GM12892 (cell line): Measurements from ENCODE around the gene OOSP1.

Experiments used
- DNase-seq: peaks from one replicate; pipeline ENCODE4 v3.0.0; 2011; ENCODE audit not compliant: insufficient read length
- FAIRE-seq: peaks from 2 replicates; lab custom pipeline; 2011; peaks lifted over from hg19 to GRCh38; lab: Jason Lieb, UNC
- POLR2A ChIP-seq: IDR thresholded peaks from 2 replicates; pipeline ENCODE4 v1.6.1; 2011; ENCODE audit warnings: low read depth, low read length, control low read depth
- POLR2AphosphoS5 ChIP-seq: IDR thresholded peaks from 2 replicates; pipeline ENCODE4 v1.6.1; 2011; ENCODE audit warnings: low read depth, low read length, control low read depth
- TAF1 ChIP-seq: IDR thresholded peaks from 2 replicates; pipeline ENCODE4 v1.6.1; 2011; ENCODE audit warnings: low read depth, mild to moderate bottlenecking, control low read depth, low read length, borderline replicate concordance

The OOSP1 gene

DNA sequence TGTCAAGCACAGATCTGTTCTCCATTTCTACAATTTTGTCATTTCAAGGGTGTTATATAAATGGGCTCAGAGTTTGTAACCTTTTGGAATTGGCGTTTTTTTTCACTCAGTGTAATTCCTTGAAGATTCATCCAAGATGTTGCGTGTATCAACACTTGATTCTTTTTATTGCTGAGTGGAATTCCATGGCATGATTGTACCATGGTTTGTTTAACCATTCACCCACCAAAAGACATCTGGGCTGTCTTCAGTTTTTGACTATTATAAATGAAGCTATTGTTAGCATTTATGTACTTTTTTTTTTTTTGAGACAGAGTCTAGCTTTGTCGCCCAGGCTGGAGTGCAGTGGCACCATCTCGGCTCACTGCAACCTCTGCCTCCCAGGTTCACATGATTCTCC lies 2.9 kb downstream of the OOSP1 start:
- TF ChIP-seq TAF1, result no peak
- no peak for DNase-seq
- no peak for FAIRE-seq

DNA sequence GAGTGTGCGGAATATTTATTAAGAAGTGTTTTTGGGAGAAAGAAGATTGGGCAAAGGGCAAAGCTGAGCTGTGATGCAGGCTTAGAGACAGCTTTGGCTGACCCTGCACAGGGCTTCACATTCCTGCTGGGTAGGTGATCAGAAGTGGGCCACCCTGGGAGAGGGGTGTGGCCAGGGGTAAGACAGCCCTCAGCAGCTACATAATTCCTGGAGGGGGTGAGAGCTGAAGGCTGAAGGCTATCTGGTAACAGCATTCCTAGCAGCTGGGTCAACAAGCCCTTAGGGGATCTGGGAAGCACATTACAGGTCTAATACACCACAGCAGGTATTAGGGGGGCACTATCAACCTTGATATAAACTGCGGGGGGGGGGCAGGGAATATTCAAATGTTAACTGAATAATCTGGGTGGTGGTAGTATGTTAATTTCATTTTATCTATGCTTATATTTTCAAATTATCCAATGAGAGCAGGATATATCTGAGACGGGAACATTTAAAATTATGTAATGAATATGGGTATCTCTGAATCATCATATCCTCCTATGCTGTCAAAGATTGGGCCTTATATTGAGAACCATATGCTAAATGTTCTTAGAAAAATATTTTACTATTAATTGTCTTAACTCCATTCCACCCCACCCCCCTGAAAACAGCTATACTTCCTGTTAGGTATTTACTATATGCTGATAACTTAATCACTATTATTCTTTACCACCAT lies 5.9 kb downstream of the OOSP1 start:
- FAIRE-seq (no peak), DNase-seq (no peak)

DNA sequence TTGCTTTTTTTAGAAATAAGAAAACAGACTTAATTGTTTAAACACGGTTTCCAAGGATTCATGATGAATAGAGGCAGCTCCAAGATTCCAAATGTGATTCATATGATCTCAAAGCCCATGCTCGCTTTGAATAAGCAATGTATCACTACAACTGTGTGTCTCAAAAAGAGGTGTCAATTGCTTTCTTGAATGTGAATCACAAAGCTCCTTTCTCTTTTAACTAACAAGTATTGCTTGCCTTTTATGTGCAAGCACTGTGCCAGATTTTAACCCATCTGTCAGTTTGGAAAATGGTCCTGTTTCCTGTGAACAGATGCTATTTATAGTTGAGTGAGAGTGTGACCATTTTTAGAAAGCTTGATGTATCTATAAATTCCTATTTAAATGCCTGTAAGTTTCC lies 6.5 kb downstream of the OOSP1 start:
- no peak for DNase-seq
- no peak for FAIRE-seq

More for the DNA sequence above, 5.9 kb downstream of the OOSP1 start:
- TF ChIP-seq POLR2A (no peak), POLR2AphosphoS5 (no peak), TAF1 (no peak)

DNA sequence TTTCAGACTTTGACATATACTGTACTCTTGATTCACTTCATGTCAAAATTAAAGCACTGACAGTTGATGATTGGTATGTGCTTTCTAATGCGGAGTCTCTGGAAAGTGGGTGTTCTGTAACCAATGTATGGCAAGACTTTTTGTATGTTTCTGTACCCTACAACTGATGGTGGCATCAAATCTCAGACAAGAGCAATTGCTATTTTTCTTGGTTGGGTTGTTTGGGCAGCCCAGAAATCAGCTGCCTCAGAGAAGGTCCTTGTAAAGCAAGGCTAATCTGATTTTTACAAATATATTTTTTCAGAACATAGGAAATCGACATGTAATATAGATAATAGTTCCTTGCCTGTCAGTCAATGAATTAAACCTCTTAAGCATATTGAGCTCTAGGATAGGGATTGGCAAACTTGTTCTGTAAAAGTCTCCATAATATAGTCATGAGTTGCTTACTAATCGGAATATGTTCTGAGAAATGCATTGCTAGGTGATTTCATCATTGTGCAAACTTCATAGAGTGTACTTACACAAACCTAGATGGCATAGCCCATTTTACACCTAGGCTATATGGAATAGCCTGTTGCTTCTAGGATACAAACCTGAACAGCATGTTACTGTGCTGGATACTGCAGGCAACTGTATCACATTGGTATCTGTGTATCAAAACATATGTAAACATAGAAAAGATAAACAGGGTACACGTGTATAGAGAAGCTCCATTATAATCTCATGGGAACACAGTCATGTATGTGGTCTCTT lies 15.4 kb downstream of the OOSP1 start:
- FAIRE-seq (peak; percentile 5), DNase-seq (no peak)
- TF ChIP-seq POLR2AphosphoS5 (no peak), TAF1 (no peak), POLR2A (no peak)

More for the DNA sequence above, 6.5 kb downstream of the OOSP1 start:
- no peak for TF ChIP-seq TAF1
- TF ChIP-seq POLR2A, result no peak
- no peak for TF ChIP-seq POLR2AphosphoS5

DNA sequence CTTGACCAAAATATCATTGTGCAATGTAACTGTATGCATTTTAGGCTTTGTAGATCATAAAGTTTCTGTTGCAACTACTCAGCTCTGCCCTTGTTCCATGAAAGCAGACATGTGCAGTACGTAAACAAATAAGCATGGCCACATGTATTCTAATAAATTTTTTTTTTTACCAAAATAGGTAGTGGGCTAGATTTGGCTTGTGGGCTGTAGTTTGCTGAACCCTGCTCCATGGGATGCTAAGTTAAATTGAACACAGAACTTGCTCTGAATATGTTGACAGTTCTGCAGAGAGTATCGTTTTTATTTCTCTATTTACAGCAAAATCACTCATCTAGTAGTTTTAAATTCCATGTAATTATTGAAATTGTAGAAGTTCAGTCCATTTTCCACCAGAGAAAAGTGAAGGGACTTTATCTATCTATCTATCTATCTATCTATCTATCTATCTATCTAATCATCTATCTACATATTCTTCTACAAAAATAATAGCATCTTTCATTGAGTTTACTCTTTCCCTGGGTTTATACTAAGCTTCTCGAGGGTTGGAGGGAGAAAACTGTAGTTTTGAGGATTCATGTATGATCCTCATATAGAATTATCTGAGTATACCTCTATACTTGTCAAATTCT lies 16.1 kb downstream of the OOSP1 start:
- FAIRE-seq, result no peak
- no peak for DNase-seq
- TF ChIP-seq POLR2AphosphoS5 (no peak), POLR2A (no peak), TAF1 (no peak)

DNA sequence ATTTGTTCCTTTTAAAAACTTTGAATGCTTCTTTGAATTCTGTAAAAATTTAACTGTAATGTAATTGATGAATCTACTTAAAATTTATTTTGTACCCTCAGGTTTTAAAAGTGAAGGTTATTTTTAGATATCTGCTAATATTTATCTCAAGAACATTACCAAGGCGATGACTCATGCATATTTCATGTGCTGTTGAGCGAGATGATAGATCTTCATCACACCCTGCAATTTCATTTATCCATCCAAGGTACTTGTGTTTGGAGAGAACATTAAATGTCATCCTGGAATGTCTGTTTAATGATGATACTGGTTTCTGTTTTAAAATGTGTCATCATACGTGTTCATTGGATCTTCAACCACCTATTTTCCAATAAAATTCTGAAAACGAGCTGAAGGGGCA lies 18.9 kb downstream of the OOSP1 start:
- FAIRE-seq (no peak), DNase-seq (no peak)
- TF ChIP-seq TAF1 (no peak), POLR2AphosphoS5 (no peak), POLR2A (no peak)

DNA sequence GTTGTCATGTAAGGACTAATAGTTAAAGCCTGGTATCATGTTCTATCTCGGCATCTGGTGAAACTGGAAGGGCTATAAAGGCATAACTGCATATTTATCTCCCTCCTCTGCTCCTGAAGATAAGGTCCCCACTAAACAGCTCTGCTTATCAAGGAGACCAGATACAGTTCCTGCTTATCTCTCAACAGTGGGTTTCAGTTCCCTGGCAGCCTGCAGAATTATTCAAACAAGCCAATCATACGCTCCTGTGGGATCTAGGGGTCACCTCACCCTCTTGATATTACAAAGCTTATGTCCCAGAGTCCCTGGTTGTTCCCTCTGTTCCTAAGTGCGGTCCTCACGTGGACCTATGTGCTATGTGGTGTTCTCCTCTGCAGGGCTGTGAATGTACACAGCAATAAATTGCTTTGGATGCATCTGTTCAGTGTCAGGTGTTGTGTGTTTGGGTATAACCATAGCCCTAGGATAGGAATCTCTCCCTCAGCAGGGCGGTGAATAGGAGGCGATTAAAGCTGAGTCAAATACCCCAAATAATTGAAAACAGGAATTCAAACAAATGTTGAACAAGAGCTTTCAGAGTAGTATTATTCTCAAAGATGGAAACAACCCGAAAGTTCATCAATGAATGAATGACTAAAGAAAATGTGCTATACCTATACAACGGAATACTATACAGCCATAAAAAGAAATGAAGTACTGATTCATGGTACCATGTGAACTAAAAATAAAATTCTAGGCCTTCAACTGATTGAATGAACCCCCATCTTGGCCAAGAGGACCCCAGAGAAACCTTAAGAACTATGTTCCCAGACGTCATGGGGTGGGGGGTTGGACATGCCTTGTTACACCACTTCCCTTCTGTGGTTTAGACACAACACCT lies 22.5 kb downstream of the OOSP1 start:
- TF ChIP-seq POLR2AphosphoS5 (no peak), TAF1 (no peak), POLR2A (no peak)
- FAIRE-seq (no peak), DNase-seq (no peak)

DNA sequence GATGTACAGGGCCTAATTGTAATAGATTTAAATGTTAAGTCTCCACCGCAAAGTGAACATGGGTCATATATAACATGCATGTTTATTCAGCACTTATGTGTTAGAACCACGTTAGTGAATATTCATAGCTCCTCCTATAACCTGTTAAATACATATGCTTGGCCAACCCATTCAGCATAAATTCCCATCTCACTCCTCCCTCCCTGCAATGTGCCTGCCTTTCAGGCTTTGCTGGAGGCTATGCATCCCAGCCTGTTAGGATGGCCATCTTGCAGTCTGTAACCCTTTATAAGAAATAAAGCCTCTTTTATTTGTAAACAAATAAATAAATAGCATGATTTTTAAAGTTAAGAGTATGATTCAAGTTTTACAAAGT lies 23.9 kb downstream of the OOSP1 start:
- no peak for TF ChIP-seq POLR2A
- TF ChIP-seq POLR2AphosphoS5, result no peak
- TF ChIP-seq TAF1, result no peak
- FAIRE-seq (no peak), DNase-seq (no peak)

DNA sequence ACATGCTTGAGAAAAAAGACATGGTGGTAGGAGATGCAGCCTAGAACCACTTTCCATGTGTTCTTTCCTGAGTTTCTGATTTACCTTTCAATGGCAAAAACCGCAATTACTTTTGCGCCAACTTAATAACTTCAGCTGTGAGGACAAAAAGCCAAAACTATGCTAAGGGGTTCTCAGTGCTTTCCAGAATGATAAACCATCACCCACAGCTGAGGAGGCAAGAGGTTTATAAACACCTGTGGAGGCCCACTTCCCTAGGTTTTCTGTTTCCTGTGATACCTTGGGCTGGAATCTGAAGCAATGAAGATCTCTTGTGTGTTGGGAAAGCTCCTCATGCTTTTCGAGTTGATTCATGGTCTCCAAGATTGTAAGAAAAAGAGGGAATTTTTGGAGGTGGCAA lies 25.5 kb downstream of the OOSP1 start, which contains the start of gene OOSP4A:
Gene OOSP4A (plus strand): TSS at position 301 of the 400 bp plus-strand sequence. CDS start 0 bp downstream, at position 301.
- FAIRE-seq, result no peak
- DNase-seq, result no peak
- TF ChIP-seq POLR2AphosphoS5, result no peak
- TF ChIP-seq POLR2A, result no peak
- TF ChIP-seq TAF1, result no peak

DNA sequence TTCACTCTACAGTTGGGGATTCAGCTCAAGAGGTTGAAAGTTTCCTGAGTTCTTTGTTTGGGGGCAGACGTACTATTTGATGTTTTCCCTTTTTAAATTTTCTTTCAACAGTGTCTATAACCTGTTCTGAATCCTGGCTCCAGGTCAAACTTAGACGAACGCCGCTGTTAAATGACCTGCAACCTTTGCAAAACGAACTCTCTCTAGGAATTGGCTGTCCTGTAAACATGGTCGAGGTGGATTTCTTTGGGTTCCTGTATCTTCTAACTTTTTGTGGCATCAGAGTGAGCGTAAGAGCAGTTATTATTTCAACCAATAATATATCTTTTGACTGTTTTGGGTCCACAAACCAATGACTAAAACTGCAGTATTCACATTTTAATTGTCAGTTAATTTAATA lies 27.2 kb downstream of the OOSP1 start:
- no peak for DNase-seq
- TF ChIP-seq POLR2A, result no peak
- TF ChIP-seq POLR2AphosphoS5, result no peak
- TF ChIP-seq TAF1, result no peak
- no peak for FAIRE-seq

DNA sequence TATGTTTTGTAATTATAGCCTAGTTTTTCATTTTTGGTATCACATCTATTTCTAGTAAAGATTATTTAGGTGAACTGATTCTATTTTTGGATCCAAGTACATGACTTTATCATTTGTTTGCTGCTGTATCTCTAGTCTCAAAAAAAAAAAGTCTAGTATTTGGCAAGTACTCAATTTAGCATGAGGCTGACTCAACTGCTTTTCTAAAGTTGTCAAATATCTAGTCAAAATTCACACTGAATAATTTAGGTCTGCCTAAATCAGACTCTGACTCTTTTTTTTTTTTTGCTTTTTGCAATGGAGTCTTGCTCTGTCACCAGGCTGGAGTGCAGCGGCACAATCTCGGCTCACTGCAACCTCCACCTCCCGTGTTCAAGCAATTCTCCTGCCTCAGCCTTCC lies 28.0 kb downstream of the OOSP1 start:
- FAIRE-seq (no peak), DNase-seq (no peak)
- TF ChIP-seq POLR2AphosphoS5, result no peak
- no peak for TF ChIP-seq POLR2A
- TF ChIP-seq TAF1, result no peak
